T-helper 1 cell treated with Interleukin-12 subunit alpha and Interleukin-12 subunit beta and Interleukin-4 antibody, amounts not matched to agents 30 ng/mL and 1 ng/mL, for 36 hours (primary cell): ENCODE results near the gene LHFPL2. TPM values are rescaled to one million over a fixed set of nuclear protein-coding genes. Genes with fewer than 3 reads are reported as not detected.
"Not testable (repeated sequence)": the region's sequence is repeated elsewhere in the genome, so short reads cannot be mapped to it uniquely, and the experiment has no call there.

ENCODE experiments used
- intact Hi-C: fragments of 100-400 bp; cut with micrococcal nuclease; formaldehyde crosslinking; loops from one replicate; pipeline ENCODE4 v1.15.1; 2024
- total RNA-seq: library from RNA; stranded (reverse); gene quantifications from 2 replicates; pipeline ENCODE4 v1.2.3, GENCODE V29; 2022

Gene LHFPL2
- total RNA-seq, 1 donor from 2014 or later, result 0.25 TPM

- intact Hi-C loops, result no loop called here
Measured at GRCh38 chr5:78621291-78621738, 27.3 kb downstream of the LHFPL2 start.

GRCh38 chr5:78620119-78620518 lies 28.5 kb downstream of the LHFPL2 start:
- intact Hi-C loops, result not testable (repeated sequence)

GRCh38 chr5:78618303-78618702 lies 30.3 kb downstream of the LHFPL2 start:
- intact Hi-C loops, result no loop called here

- intact Hi-C loops, result no loop called here
Measured at GRCh38 chr5:78615697-78616096, 32.9 kb downstream of the LHFPL2 start.

GRCh38 chr5:78614816-78615215 lies 33.8 kb downstream of the LHFPL2 start:
- intact Hi-C loops, result no loop called here

- intact Hi-C loops, result no loop called here
Measured at GRCh38 chr5:78613756-78614155, 34.8 kb downstream of the LHFPL2 start.

GRCh38 chr5:78613151-78613533 lies 35.4 kb downstream of the LHFPL2 start:
- intact Hi-C loops, result no loop called here

GRCh38 chr5:78612227-78613150 lies 36.1 kb downstream of the LHFPL2 start:
- intact Hi-C loops, result no loop called here

GRCh38 chr5:78611126-78611605 lies 37.4 kb downstream of the LHFPL2 start:
- intact Hi-C loops, result no loop called here

GRCh38 chr5:78610636-78611035 lies 37.9 kb downstream of the LHFPL2 start:
- intact Hi-C loops, result no loop called here

GRCh38 chr5:78610163-78610583 lies 38.4 kb downstream of the LHFPL2 start:
- intact Hi-C loops, result no loop called here

GRCh38 chr5:78607864-78608263 lies 40.7 kb downstream of the LHFPL2 start:
- intact Hi-C loops, result no loop called here

GRCh38 chr5:78606241-78606640 lies 42.3 kb downstream of the LHFPL2 start:
- intact Hi-C loops, result no loop called here

- intact Hi-C loops, result no loop called here
Measured at GRCh38 chr5:78605611-78606010, 43.0 kb downstream of the LHFPL2 start.

- intact Hi-C loops, result no loop called here
Measured at GRCh38 chr5:78604689-78605285, 43.8 kb downstream of the LHFPL2 start.

GRCh38 chr5:78603636-78604175 lies 44.9 kb downstream of the LHFPL2 start:
- intact Hi-C loops, result no loop called here

GRCh38 chr5:78602400-78602799 lies 46.2 kb downstream of the LHFPL2 start:
- intact Hi-C loops, result no loop called here

GRCh38 chr5:78601559-78602314 lies 46.8 kb downstream of the LHFPL2 start:
- intact Hi-C loops, result no loop called here

- intact Hi-C loops, result no loop called here
Measured at GRCh38 chr5:78600687-78601414, 47.7 kb downstream of the LHFPL2 start.

- intact Hi-C loops, result no loop called here
Measured at GRCh38 chr5:78598973-78599372, 49.6 kb downstream of the LHFPL2 start.

GRCh38 chr5:78597974-78598371 lies 50.6 kb downstream of the LHFPL2 start:
- intact Hi-C loops, result no loop called here
